Mucosa of descending colon (tissue), 3 donors: Measurements from ENCODE around the gene MDFIC2. TPM values are rescaled to one million over a fixed set of nuclear protein-coding genes. Genes with fewer than 3 reads are reported as not detected.
"Not testable (repeated sequence)": the region's sequence is repeated elsewhere in the genome, so short reads cannot be mapped to it uniquely, and the experiment has no call there.

Source experiments
- ATAC-seq: fragments of 200-7000 bp; cut with Tn5 transposase; one replicate; pipeline ENCODE4 v1.9.1; 2020; ENCODE audit warnings: mild to moderate bottlenecking, moderate library complexity
- DNase-seq, 3 donors: peaks; one replicate each; pipeline ENCODE4 v3.0.0-alpha.2; 2020
- H3K36me3 ChIP-seq: fragments of 200-600 bp; one replicate; pipeline ENCODE4 v1.8.0; 2021; ENCODE audit warnings: low read depth, mild to moderate bottlenecking
- H3K4me1 ChIP-seq: fragments of 200-600 bp; one replicate; pipeline ENCODE4 v1.8.0; 2021; ENCODE audit warnings: low read depth, mild to moderate bottlenecking
- H3K4me3 ChIP-seq: fragments of 200-600 bp; one replicate; pipeline ENCODE4 v1.8.0; 2021; ENCODE audit warnings: mild to moderate bottlenecking
- H3K9me3 ChIP-seq: fragments of 200-600 bp; one replicate; pipeline ENCODE4 v1.8.0; 2021; ENCODE audit warnings: mild to moderate bottlenecking
- CTCF ChIP-seq: fragments of 200-600 bp; IDR thresholded peaks from one replicate; pipeline ENCODE4 v1.8.0; 2022; ENCODE audit warnings: antibody characterized with exemption, mild to moderate bottlenecking
- intact Hi-C, 2 donors: fragments of 100-400 bp; cut with DNase I in 1 of 2; cut with micrococcal nuclease in 1 of 2; formaldehyde crosslinking; loops; one replicate each; pipeline versions ENCODE4 v1.11.0 to v1.11.1; 2022; cut with DNase I, micrococcal nuclease
- total RNA-seq, 3 donors: library from RNA; stranded (reverse); fragmentation: NEBNext Ultra II Directional in 2 of 3; extraction: Animal tissue kit (Norgen Biotek cat#: 25700) in 2 of 3; gene quantifications; one replicate each; pipeline versions ENCODE4 v1.2.1 to v1.2.4, GENCODE V29; 2021 to 2023
- donor health status: DM: no; HTN: no; CAD: no; lungs with moderate emphysema.
- donor health status: DM: no; HTN: no; CAD: no.
- donor health status: DM: no; HTN: yes; CAD: no.

The MDFIC2 gene
- total RNA-seq, 3 donors from 2014 or later = not detected

- no peak overlapping the region for H3K4me3 ChIP-seq
- DNase-seq (no peak), ATAC-seq (no peak)
- TF ChIP-seq CTCF = no peak
- no peaks in the 10 kb centered on the region for H3K9me3 ChIP-seq
- H3K4me1 ChIP-seq = no peaks in the 10 kb centered on the region
- no peaks in the 10 kb centered on the region for H3K36me3 ChIP-seq
- intact Hi-C loops = no loop called here
Observed at GRCh38 chr3:70308760-70309159, 3.7 kb downstream of the MDFIC2 start.

- ATAC-seq (no peak), DNase-seq (no peak)
- Histone ChIP-seq H3K4me3 (no peak overlapping the region), H3K36me3 (no peaks in the 10 kb centered on the region), H3K4me1 (no peaks in the 10 kb centered on the region), H3K9me3 (no peaks in the 10 kb centered on the region)
- TF ChIP-seq CTCF = no peak
- intact Hi-C loops = no loop called here
Observed at GRCh38 chr3:70306736-70307135, 5.7 kb downstream of the MDFIC2 start.

GRCh38 chr3:70298385-70298784, 14.1 kb downstream of the MDFIC2 start:
- no peak for TF ChIP-seq CTCF
- ATAC-seq = no peak

GRCh38 chr3:70291097-70291482, 21.3 kb downstream of the MDFIC2 start:
- ATAC-seq = no peak
- H3K4me1 ChIP-seq = no peaks in the 10 kb centered on the region
- intact Hi-C loops = no loop called here
- no peaks in the 10 kb centered on the region for H3K9me3 ChIP-seq
- no peaks in the 10 kb centered on the region for H3K36me3 ChIP-seq
- no peak overlapping the region for H3K4me3 ChIP-seq
- no peak for DNase-seq
- TF ChIP-seq CTCF = no peak

More at GRCh38 chr3:70298385-70298784, 14.1 kb downstream of the MDFIC2 start:
- H3K4me3 ChIP-seq = no peak overlapping the region
- H3K36me3 ChIP-seq = no peaks in the 10 kb centered on the region
- no peaks in the 10 kb centered on the region for H3K4me1 ChIP-seq
- no peak for DNase-seq
- intact Hi-C loops = no loop called here
- no peaks in the 10 kb centered on the region for H3K9me3 ChIP-seq

GRCh38 chr3:70290431-70291096, 21.9 kb downstream of the MDFIC2 start:
- H3K4me3 ChIP-seq, ATAC-seq, H3K9me3 ChIP-seq, DNase-seq, H3K36me3 ChIP-seq, intact Hi-C loops, H3K4me1 ChIP-seq: not testable (repeated sequence)

GRCh38 chr3:70281663-70282062, 30.8 kb downstream of the MDFIC2 start:
- TF ChIP-seq CTCF = no peak
- no peak for ATAC-seq
- intact Hi-C loops = no loop called here

More at GRCh38 chr3:70281663-70282062, 30.8 kb downstream of the MDFIC2 start:
- H3K9me3 ChIP-seq = no peaks in the 10 kb centered on the region
- no peaks in the 10 kb centered on the region for H3K4me1 ChIP-seq
- no peaks in the 10 kb centered on the region for H3K36me3 ChIP-seq
- no peak for DNase-seq
- no peak overlapping the region for H3K4me3 ChIP-seq
